Neural crest cell (in vitro differentiated cells): Measurements from ENCODE around the gene DPYSL4. TPM values are rescaled to one million over a fixed set of nuclear protein-coding genes. Genes with fewer than 3 reads are reported as not detected.

Experiments used
- DNase-seq: peaks from one replicate; pipeline ENCODE4 v3.0.0; 2021; ENCODE audit warnings: low read depth, mixed read lengths, low spot score
- H3K27ac Mint-ChIP-seq: one replicate; pipeline ENCODE4 v1.8.0; 2021; ENCODE audit warnings: mild to moderate bottlenecking, mixed read lengths; ENCODE audit not compliant: unreplicated experiment
- H3K27me3 Mint-ChIP-seq: 2 replicates; pipeline ENCODE4 v1.8.0; 2021; ENCODE audit warnings: low read depth, mild to moderate bottlenecking, mixed read lengths
- H3K36me3 Mint-ChIP-seq: 2 replicates; pipeline ENCODE4 v1.8.0; 2021; ENCODE audit warnings: low read depth, mild to moderate bottlenecking, mixed read lengths
- H3K4me1 Mint-ChIP-seq: 2 replicates; pipeline ENCODE4 v1.8.0; 2021; ENCODE audit warnings: mixed read lengths
- H3K4me3 Mint-ChIP-seq: one replicate; pipeline ENCODE4 v1.8.0; 2021; ENCODE audit warnings: mild to moderate bottlenecking, mixed read lengths
- H3K9me3 Mint-ChIP-seq: 2 replicates; pipeline ENCODE4 v1.8.0; 2021; ENCODE audit warnings: mixed read lengths
- total RNA-seq: library from RNA; stranded (reverse); gene quantifications from 2 replicates; pipeline ENCODE4 v1.2.1, GENCODE V29; 2021
- TF ChIP-seq, protein P1 (sequence below): fragments of 200-600 bp; sonication (generic); conservative IDR thresholded peaks from 2 replicates; pipeline ENCODE4 v1.5.0; 2021; ENCODE audit warnings: antibody characterized with exemption, mild to moderate bottlenecking

Gene DPYSL4
- total RNA-seq, 1 donor from 2014 or later: 155 TPM

DNA sequence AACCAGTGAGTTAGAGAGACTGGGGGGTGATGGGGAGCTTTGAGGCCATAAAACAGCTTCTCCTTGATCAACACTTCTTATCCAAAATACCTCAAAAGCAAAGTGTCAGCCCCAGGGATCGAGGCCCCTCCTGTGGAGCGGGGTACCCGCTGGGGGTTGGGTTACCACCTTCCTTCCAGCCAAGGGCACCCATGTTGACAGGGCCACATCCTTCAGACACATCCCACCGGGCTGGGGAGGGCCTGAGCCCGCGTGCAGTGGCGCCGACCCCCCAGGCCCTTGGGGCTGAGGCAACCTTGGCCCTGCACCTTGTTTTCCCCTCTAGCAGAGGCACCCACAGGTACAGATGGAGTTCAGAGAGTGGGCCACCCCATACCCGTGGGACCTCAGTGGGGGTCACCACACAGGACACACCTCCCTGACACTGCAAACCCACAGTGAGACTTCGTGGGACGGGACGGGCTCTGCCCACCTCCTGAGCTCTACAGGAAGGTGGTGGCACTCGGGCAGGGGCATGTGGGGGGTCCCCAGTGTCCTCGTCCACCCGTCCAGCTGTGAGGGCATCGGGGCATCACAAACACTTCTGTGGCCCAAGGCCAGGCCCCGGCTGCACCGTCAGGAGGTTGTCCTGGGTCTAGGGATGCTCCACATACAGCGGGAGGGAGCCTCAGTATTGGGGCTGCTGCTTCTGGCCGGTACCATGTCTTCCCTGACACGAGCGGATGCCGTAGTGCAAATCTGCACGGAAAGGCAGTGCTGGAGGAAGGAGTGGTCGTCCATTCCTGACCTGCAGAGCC lies 10.7 kb downstream of the DPYSL4 start:
- no peaks in the 10 kb centered on the region for H3K4me1 Mint-ChIP-seq

GRCh38 chr10:132198068-132198370 lies 11.3 kb downstream of the DPYSL4 start:
- Mint-ChIP-seq H3K4me3 (no peak overlapping the region), H3K9me3 (no peaks in the 10 kb centered on the region), H3K27ac (no peak overlapping the region), H3K27me3 (no peaks in the 10 kb centered on the region), H3K36me3 (peaks cover under 1% of the 10 kb centered on the region), H3K4me1 (no peaks in the 10 kb centered on the region)
- DNase-seq: no peak
- TF ChIP-seq, protein P1, sequence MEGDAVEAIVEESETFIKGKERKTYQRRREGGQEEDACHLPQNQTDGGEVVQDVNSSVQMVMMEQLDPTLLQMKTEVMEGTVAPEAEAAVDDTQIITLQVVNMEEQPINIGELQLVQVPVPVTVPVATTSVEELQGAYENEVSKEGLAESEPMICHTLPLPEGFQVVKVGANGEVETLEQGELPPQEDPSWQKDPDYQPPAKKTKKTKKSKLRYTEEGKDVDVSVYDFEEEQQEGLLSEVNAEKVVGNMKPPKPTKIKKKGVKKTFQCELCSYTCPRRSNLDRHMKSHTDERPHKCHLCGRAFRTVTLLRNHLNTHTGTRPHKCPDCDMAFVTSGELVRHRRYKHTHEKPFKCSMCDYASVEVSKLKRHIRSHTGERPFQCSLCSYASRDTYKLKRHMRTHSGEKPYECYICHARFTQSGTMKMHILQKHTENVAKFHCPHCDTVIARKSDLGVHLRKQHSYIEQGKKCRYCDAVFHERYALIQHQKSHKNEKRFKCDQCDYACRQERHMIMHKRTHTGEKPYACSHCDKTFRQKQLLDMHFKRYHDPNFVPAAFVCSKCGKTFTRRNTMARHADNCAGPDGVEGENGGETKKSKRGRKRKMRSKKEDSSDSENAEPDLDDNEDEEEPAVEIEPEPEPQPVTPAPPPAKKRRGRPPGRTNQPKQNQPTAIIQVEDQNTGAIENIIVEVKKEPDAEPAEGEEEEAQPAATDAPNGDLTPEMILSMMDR: no peak

More for the DNA sequence above, 10.7 kb downstream of the DPYSL4 start:
- TF ChIP-seq, protein P1: no peak
- H3K27me3 Mint-ChIP-seq: no peaks in the 10 kb centered on the region
- no peak overlapping the region for H3K4me3 Mint-ChIP-seq
- no peaks in the 10 kb centered on the region for H3K9me3 Mint-ChIP-seq
- peaks cover 6% of the 10 kb centered on the region for H3K36me3 Mint-ChIP-seq
- no peak overlapping the region for H3K27ac Mint-ChIP-seq
- no peak for DNase-seq

DNA sequence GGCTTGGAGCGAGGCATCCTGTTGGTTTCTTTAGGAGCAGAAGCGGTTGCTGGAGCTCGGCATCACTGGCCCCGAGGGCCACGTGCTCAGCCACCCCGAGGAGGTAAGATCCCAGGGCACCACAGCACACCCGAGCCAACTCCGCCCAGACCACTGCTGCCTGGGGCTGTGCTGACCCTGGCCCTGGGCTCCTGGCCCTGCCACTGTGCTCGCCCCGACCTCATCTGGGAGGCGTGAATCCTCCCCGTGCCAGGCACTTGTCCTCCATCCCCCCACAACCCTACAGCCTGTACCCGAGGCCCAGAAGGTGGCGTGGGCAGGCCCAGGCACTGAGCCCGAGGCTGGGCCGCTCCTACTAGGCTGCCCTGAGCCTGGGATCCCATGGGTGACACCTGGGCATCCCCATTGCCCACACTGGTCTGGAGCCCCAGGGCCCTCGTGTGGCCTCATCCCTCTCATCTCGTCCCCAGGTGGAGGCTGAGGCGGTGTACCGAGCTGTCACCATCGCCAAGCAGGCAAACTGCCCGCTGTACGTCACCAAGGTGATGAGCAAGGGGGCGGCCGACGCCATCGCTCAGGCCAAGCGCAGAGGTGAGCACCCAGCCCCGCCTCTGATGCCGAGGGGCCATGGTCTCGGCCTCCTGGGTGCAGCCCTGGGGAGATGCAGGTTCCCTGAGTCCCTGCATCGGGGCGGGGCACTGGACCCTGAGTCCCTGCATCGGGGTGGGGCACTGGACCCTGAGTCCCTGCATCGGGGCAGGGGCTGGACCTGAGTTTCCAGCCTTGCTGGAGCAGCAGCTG lies 11.8 kb downstream of the DPYSL4 start:
- Mint-ChIP-seq H3K27me3 (no peaks in the 10 kb centered on the region), H3K4me1 (no peaks in the 10 kb centered on the region), H3K36me3 (no peaks in the 10 kb centered on the region), H3K9me3 (no peaks in the 10 kb centered on the region), H3K27ac (no peak overlapping the region), H3K4me3 (no peak overlapping the region)
- no peak for DNase-seq
- TF ChIP-seq, protein P1: no peak

DNA sequence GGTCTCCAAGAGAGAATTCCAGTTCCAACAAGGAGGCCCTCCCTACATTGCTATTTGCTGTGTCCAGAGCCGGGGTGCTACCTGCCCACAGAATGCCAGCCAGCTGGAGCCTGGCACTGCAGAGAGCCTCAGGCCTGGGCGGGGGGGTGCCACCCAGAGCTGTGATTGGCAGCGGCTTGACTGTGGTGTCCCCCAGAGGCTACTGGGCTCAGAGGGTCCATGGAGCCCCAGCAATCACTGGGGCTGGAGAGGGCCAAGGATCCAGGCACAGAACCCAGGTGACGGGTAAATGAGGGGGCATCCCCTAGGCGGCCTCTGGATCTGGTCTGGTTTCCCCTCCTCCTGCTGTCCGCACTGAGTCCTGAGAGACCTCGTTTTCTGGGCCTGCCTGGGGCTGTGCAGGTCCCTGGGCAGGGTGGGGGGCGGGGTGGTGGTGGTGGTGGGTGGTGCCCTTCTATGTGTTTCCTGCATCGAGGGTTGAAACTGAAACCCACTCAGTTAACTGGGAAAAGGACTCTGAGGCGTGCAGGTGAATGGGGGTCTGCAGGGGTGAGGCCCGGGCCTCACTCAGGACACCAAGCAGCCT lies 12.6 kb downstream of the DPYSL4 start:
- Mint-ChIP-seq H3K4me1 (no peaks in the 10 kb centered on the region), H3K36me3 (no peaks in the 10 kb centered on the region), H3K4me3 (no peak overlapping the region), H3K27me3 (no peaks in the 10 kb centered on the region), H3K9me3 (no peaks in the 10 kb centered on the region), H3K27ac (no peak overlapping the region)
- TF ChIP-seq, protein P1: no peak
- no peak for DNase-seq

DNA sequence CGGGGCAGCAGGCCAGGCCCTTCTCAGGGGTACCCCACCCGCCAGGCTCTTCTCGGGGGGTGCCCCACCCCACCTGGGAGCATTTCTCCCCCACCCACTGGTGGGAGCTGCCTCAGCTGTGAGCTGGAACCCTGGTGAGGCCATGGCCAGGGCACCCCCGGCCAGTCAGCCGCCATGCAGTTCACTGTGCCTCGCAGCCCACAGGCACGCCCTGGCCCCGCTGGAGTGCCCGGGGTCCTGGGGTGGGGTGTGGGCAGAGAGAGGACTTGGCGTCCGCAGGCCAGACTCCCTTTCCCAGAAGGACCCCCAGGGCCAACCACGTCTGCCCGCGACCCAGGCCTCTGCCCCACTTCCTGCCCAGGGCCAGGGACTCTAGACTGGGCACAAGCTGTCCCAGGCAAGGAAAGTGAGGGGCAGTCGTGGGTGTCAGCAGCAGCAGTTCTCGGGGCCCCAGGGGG lies 13.1 kb downstream of the DPYSL4 start:
- DNase-seq: no peak
- Mint-ChIP-seq H3K27ac (no peak overlapping the region), H3K4me3 (no peak overlapping the region), H3K36me3 (no peaks in the 10 kb centered on the region), H3K9me3 (no peaks in the 10 kb centered on the region), H3K4me1 (no peaks in the 10 kb centered on the region), H3K27me3 (no peaks in the 10 kb centered on the region)
- TF ChIP-seq, protein P1: no peak
